ENCODE results near the gene ZNF280A. TPM values are rescaled to one million over a fixed set of nuclear protein-coding genes. Genes with fewer than 3 reads are reported as not detected.

ZNF280A gene
- total RNA-seq, 1 experiment from 2014 or later, result 2.7 TPM

GRCh38 chr22:22550789-22551434 lies 30.8 kb upstream of the ZNF280A start:
- Mint-ChIP-seq H3K36me3 (ENCODE audit: insufficient read depth, unreplicated experiment) (no peaks in the 10 kb centered on the region), H3K4me3 (ENCODE audit: unreplicated experiment) (no peak overlapping the region), H3K9me3 (ENCODE audit: unreplicated experiment) (no peaks in the 10 kb centered on the region), H3K27me3 (ENCODE audit: insufficient read depth, unreplicated experiment) (peaks cover 2% of the 10 kb centered on the region), H3K27ac (ENCODE audit: unreplicated experiment) (no peak overlapping the region), H3K4me1 (ENCODE audit: low read depth, unreplicated experiment) (no peaks in the 10 kb centered on the region)
- ChIA-PET POLR2A (no interaction called here), CTCF (no interaction called here)
- H3K4me3 ChIP-seq (ENCODE audit: low read depth, low read length), result no peak overlapping the region
- no peaks in the 10 kb centered on the region for H3K27me3 ChIP-seq (replicated peaks; ENCODE audit: control insufficient read depth, insufficient read depth, low read length)
- intact Hi-C loops (cut with micrococcal nuclease; ENCODE audit: unreplicated experiment), result loop anchor here (5.0 kb wide), 1 partner anchor 89 kb away; no protein-coding TSS in a partner anchor
- BruUV-seq (replicated peaks), result no TSS peak
- no peaks in the 10 kb centered on the region for H3K36me3 ChIP-seq (ENCODE audit: control insufficient read depth, insufficient read depth, low read length)
- no peaks in the 10 kb centered on the region for H3K4me1 ChIP-seq
- no peaks in the 10 kb centered on the region for H3K9me3 ChIP-seq
- DNase-seq, result no peak
- no peak for TF ChIP-seq CTCF (IDR thresholded peaks at IDR 0.05; ENCODE audit: insufficient read depth in 1 of 2, low read depth in 1 of 2, low read length in 1 of 2, severe bottlenecking in 1 of 2, unreplicated experiment in 1 of 2)

DNA sequence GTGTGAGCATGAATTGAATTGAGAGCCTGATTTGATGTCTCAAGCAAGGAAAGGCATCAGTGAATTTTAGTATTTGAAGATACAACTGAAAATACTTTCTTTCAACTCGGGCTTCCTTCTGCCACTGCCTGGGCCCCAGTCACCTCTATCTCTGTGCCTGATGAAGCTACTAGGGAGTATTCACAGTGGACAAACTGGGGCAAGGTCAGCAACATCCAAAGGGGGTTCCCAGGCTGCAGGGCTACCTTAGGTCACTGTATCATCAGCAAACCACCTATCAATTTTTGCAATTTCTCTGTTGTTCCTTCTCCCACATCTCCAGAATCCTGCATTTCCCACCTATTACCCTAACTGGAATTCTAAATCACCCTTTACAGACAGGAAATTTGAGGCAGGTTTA lies 28.8 kb upstream of the ZNF280A start:
- Mint-ChIP-seq H3K4me3 (ENCODE audit: unreplicated experiment) (no peak overlapping the region), H3K27me3 (ENCODE audit: insufficient read depth, unreplicated experiment) (peaks cover 2% of the 10 kb centered on the region), H3K4me1 (ENCODE audit: low read depth, unreplicated experiment) (no peaks in the 10 kb centered on the region), H3K27ac (ENCODE audit: unreplicated experiment) (no peak overlapping the region), H3K36me3 (ENCODE audit: insufficient read depth, unreplicated experiment) (no peaks in the 10 kb centered on the region), H3K9me3 (ENCODE audit: unreplicated experiment) (no peaks in the 10 kb centered on the region)
- no peaks in the 10 kb centered on the region for H3K36me3 ChIP-seq (ENCODE audit: control insufficient read depth, insufficient read depth, low read length)
- ChIA-PET CTCF (no interaction called here), POLR2A (no interaction called here)
- TF ChIP-seq CTCF (IDR thresholded peaks at IDR 0.05; ENCODE audit: insufficient read depth in 1 of 2, low read depth in 1 of 2, low read length in 1 of 2, severe bottlenecking in 1 of 2, unreplicated experiment in 1 of 2), result no peak
- H3K9me3 ChIP-seq, result no peaks in the 10 kb centered on the region
- H3K4me3 ChIP-seq (ENCODE audit: low read depth, low read length), result no peak overlapping the region
- intact Hi-C loops (cut with micrococcal nuclease; ENCODE audit: unreplicated experiment), result no loop called here
- DNase-seq, result no peak
- BruUV-seq (replicated peaks), result no TSS peak
- H3K4me1 ChIP-seq, result no peaks in the 10 kb centered on the region
- no peaks in the 10 kb centered on the region for H3K27me3 ChIP-seq (replicated peaks; ENCODE audit: control insufficient read depth, insufficient read depth, low read length)

DNA sequence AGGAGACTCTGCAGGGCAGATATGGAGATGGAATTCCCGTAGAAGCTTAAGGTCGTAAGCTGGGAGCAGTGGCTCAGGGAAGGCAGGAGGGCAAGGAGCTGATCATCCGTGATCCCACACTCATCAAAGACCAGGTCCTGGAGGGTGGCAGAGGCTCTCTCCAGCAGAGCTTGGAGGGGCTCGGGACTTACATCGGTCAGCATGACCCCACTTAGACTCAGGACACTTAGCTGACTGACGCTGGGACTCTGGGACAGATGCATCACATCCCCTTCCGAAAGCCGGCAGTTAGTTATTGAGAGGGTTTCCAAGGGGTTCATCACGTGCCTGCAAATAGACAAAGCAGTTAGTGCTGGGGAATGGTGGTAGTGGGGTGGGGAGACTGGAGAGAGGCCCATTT lies 28.2 kb upstream of the ZNF280A start:
- Histone ChIP-seq H3K4me3 (ENCODE audit: low read depth, low read length) (no peak overlapping the region), H3K9me3 (no peaks in the 10 kb centered on the region), H3K27me3 (replicated peaks; ENCODE audit: control insufficient read depth, insufficient read depth, low read length) (no peaks in the 10 kb centered on the region), H3K36me3 (ENCODE audit: control insufficient read depth, insufficient read depth, low read length) (no peaks in the 10 kb centered on the region), H3K4me1 (no peaks in the 10 kb centered on the region)
- TF ChIP-seq CTCF (IDR thresholded peaks at IDR 0.05; ENCODE audit: insufficient read depth in 1 of 2, low read depth in 1 of 2, low read length in 1 of 2, severe bottlenecking in 1 of 2, unreplicated experiment in 1 of 2), result no peak
- CTCF ChIA-PET, result no interaction called here
- peaks cover 2% of the 10 kb centered on the region for H3K27me3 Mint-ChIP-seq (ENCODE audit: insufficient read depth, unreplicated experiment)
- no peak overlapping the region for H3K4me3 Mint-ChIP-seq (ENCODE audit: unreplicated experiment)
- no TSS peak for BruUV-seq (replicated peaks)
- POLR2A ChIA-PET, result no interaction called here
- no peak overlapping the region for H3K27ac Mint-ChIP-seq (ENCODE audit: unreplicated experiment)
- no peak for DNase-seq
- no peaks in the 10 kb centered on the region for H3K4me1 Mint-ChIP-seq (ENCODE audit: low read depth, unreplicated experiment)
- H3K9me3 Mint-ChIP-seq (ENCODE audit: unreplicated experiment), result no peaks in the 10 kb centered on the region
- H3K36me3 Mint-ChIP-seq (ENCODE audit: insufficient read depth, unreplicated experiment), result no peaks in the 10 kb centered on the region
- intact Hi-C loops (cut with micrococcal nuclease; ENCODE audit: unreplicated experiment), result no loop called here
